DOHH2 (cell line): ENCODE measurements around the gene PDE2A.

Experiments
- H3F3A ChIP-seq: fragments of 200-600 bp; sonication (generic), shearing (Covaris generic); 2 replicates; pipeline ENCODE4 v1.6.0; 2016; ENCODE audit warnings: antibody characterized with exemption, mild to moderate bottlenecking; ENCODE audit not compliant: control insufficient read depth, insufficient read depth
- H3K27ac ChIP-seq: fragments of 200-600 bp; sonication (generic); 2 replicates; pipeline ENCODE4 v1.5.1; 2014; ENCODE audit warnings: low read depth, mild to moderate bottlenecking, low read length, moderate library complexity
- H3K27me3 ChIP-seq: fragments of 200-600 bp; sonication (generic); 2 replicates; pipeline ENCODE4 v1.6.1; 2014; ENCODE audit warnings: mild to moderate bottlenecking, low read length, mixed read lengths; ENCODE audit not compliant: control insufficient read depth
- H3K36me3 ChIP-seq: fragments of 200-600 bp; sonication (generic); 2 replicates; pipeline ENCODE4 v1.6.1; 2014; ENCODE audit warnings: mild to moderate bottlenecking, low read length, moderate library complexity, mixed read lengths; ENCODE audit not compliant: control insufficient read depth
- H3K4me1 ChIP-seq: fragments of 200-600 bp; sonication (generic); 2 replicates; pipeline ENCODE4 v1.6.1; 2014; ENCODE audit warnings: mild to moderate bottlenecking, low read length, mixed read lengths; ENCODE audit not compliant: control insufficient read depth
- H3K4me2 ChIP-seq: fragments of 200-600 bp; sonication (generic); 2 replicates; pipeline ENCODE4 v1.6.0; 2014; ENCODE audit warnings: mild to moderate bottlenecking, low read length, moderate library complexity
- H3K4me3 ChIP-seq: fragments of 200-600 bp; sonication (generic); 2 replicates; pipeline ENCODE4 v1.5.1; 2014; ENCODE audit warnings: mild to moderate bottlenecking, low read length, mixed read lengths
- H3K79me2 ChIP-seq: fragments of 200-600 bp; sonication (generic); 2 replicates; pipeline ENCODE4 v1.6.1; 2014; ENCODE audit warnings: mild to moderate bottlenecking, low read length, mixed read lengths; ENCODE audit not compliant: control insufficient read depth
- H3K9me2 ChIP-seq: fragments of 200-600 bp; sonication (generic); replicated peaks from 2 replicates; pipeline ENCODE4 v1.6.1; 2014; ENCODE audit warnings: mild to moderate bottlenecking, low read length, mixed read lengths; ENCODE audit not compliant: control insufficient read depth
- H3K9me3 ChIP-seq: fragments of 200-600 bp; sonication (generic); 2 replicates; pipeline ENCODE4 v1.6.1; 2014; ENCODE audit warnings: antibody characterized with exemption, low read length, mixed read lengths; ENCODE audit not compliant: control insufficient read depth, insufficient read depth
- H4K20me1 ChIP-seq: fragments of 200-600 bp; sonication (generic); 2 replicates; pipeline ENCODE4 v1.6.0; 2014; ENCODE audit warnings: low read depth, mild to moderate bottlenecking, antibody characterized with exemption, low read length, moderate library complexity; ENCODE audit not compliant: control insufficient read depth, insufficient read depth
- CTCF ChIP-seq: fragments of 200-600 bp; sonication (generic); IDR thresholded peaks from one replicate; pipeline ENCODE4 v1.5.1; 2014; ENCODE audit warnings: antibody characterized with exemption, mild to moderate bottlenecking, low read depth, low read length; ENCODE audit not compliant: poor library complexity, severe bottlenecking
- EZH2phosphoT487 ChIP-seq: fragments of 200-600 bp; sonication (generic); IDR thresholded peaks from 2 replicates; pipeline ENCODE4 v1.6.1; 2017; ENCODE audit warnings: borderline replicate concordance, mild to moderate bottlenecking, antibody characterized with exemption, low read length, moderate library complexity, mixed read lengths

The PDE2A gene

GRCh38 chr11:72613977-72614376 lies 60.2 kb downstream of the PDE2A start:
- Histone ChIP-seq H3K4me3 (no peak overlapping the region), H3F3A (no peaks in the 10 kb centered on the region), H3K36me3 (no peaks in the 10 kb centered on the region), H3K79me2 (no peaks in the 10 kb centered on the region), H4K20me1 (no peaks in the 10 kb centered on the region), H3K27me3 (peaks cover 13% of the 10 kb centered on the region), H3K9me3 (no peaks in the 10 kb centered on the region), H3K9me2 (no peaks in the 10 kb centered on the region), H3K27ac (no peak overlapping the region), H3K4me1 (0 out of 2 replicates have a peak, but pooled peaks cover 3% of the 10 kb centered on the region), H3K4me2 (no peak overlapping the region)
- TF ChIP-seq EZH2phosphoT487, result no peak
- no peak for TF ChIP-seq CTCF

GRCh38 chr11:72613450-72613849 lies 60.8 kb downstream of the PDE2A start:
- Histone ChIP-seq H3K27me3 (peaks cover 13% of the 10 kb centered on the region), H4K20me1 (no peaks in the 10 kb centered on the region), H3K79me2 (no peaks in the 10 kb centered on the region), H3K4me2 (no peak overlapping the region), H3K36me3 (no peaks in the 10 kb centered on the region), H3K4me3 (no peak overlapping the region), H3K9me3 (no peaks in the 10 kb centered on the region), H3K9me2 (no peaks in the 10 kb centered on the region), H3F3A (no peaks in the 10 kb centered on the region), H3K4me1 (0 out of 2 replicates have a peak, but pooled peaks cover 3% of the 10 kb centered on the region), H3K27ac (no peak overlapping the region)
- TF ChIP-seq EZH2phosphoT487, result no peak
- no peak for TF ChIP-seq CTCF

GRCh38 chr11:72609476-72609875 lies 64.7 kb downstream of the PDE2A start:
- no peak overlapping the region for H3K4me2 ChIP-seq

More at GRCh38 chr11:72609476-72609875, 64.7 kb downstream of the PDE2A start:
- Histone ChIP-seq H3K9me3 (no peaks in the 10 kb centered on the region), H3K9me2 (no peaks in the 10 kb centered on the region), H3K4me1 (0 out of 2 replicates have a peak, but pooled peaks cover 3% of the 10 kb centered on the region), H3K27ac (no peak overlapping the region), H3K36me3 (no peaks in the 10 kb centered on the region), H3K79me2 (no peaks in the 10 kb centered on the region), H3F3A (no peaks in the 10 kb centered on the region), H3K4me3 (no peak overlapping the region), H3K27me3 (peaks cover 23% of the 10 kb centered on the region), H4K20me1 (no peaks in the 10 kb centered on the region)
- TF ChIP-seq CTCF (no peak), EZH2phosphoT487 (no peak)
